Natural killer cell (primary cell): Measurements from ENCODE around the gene VGF. TPM values are rescaled to one million over a fixed set of nuclear protein-coding genes. Genes with fewer than 3 reads are reported as not detected.
A peak's percentile ranks its signal among the peaks of the same experiment; 100 is the strongest.

Experiments
- ATAC-seq, 3 donors: fragments of 150-1000 bp in 2 of 3; fragments of 200-7000 bp in 1 of 3; cut with Tn5 transposase; 1 replicate in 1 of 3; 2 replicates in 2 of 3; pipeline ENCODE4 v1.10.0; 2021; ENCODE audit warnings: mild to moderate bottlenecking in 2 of 3, moderate library complexity in 2 of 3
- DNase-seq, 2 donors: peaks; one replicate each; pipeline versions ENCODE4 v3.0.0 to v3.0.0-alpha.2; 2013 to 2021; ENCODE audit warnings: mixed read lengths in 1 of 2
- H3K27ac ChIP-seq: one replicate; pipeline ENCODE4 v1.5.1; 2013; ENCODE audit warnings: mild to moderate bottlenecking, low read length
- H3K27me3 ChIP-seq: one replicate; pipeline ENCODE4 v1.6.1; 2013; ENCODE audit warnings: low read length; ENCODE audit not compliant: control insufficient read depth, insufficient read depth
- H3K36me3 ChIP-seq: one replicate; pipeline ENCODE4 v1.6.1; 2013; ENCODE audit warnings: low read length; ENCODE audit not compliant: control insufficient read depth, insufficient read depth
- H3K4me1 ChIP-seq: one replicate; pipeline ENCODE4 v1.6.1; 2013; ENCODE audit warnings: low read length; ENCODE audit not compliant: control insufficient read depth, insufficient read depth
- H3K4me3 ChIP-seq: one replicate; pipeline ENCODE4 v1.5.1; 2013; ENCODE audit warnings: low read length
- H3K9me3 ChIP-seq: one replicate; pipeline ENCODE4 v1.6.1; 2013; ENCODE audit warnings: low read length; ENCODE audit not compliant: control insufficient read depth, insufficient read depth
- H3K27ac Mint-ChIP-seq, 2 donors: one replicate each; pipeline ENCODE4 v1.8.0; 2022; ENCODE audit warnings: mild to moderate bottlenecking in 2 of 2, mixed read lengths in 2 of 2, moderate library complexity in 1 of 2
- H3K27me3 Mint-ChIP-seq, 2 donors: one replicate each; pipeline ENCODE4 v1.8.0; 2022; ENCODE audit warnings: low read depth in 2 of 2, mixed read lengths in 2 of 2
- H3K36me3 Mint-ChIP-seq: one replicate; pipeline ENCODE4 v1.8.0; 2022; ENCODE audit warnings: mixed read lengths
- H3K4me1 Mint-ChIP-seq, 2 donors: one replicate each; pipeline ENCODE4 v1.8.0; 2022; ENCODE audit warnings: mixed read lengths in 2 of 2
- H3K4me3 Mint-ChIP-seq: one replicate; pipeline ENCODE4 v1.8.0; 2022; ENCODE audit warnings: mild to moderate bottlenecking, moderate library complexity, mixed read lengths
- H3K9me3 Mint-ChIP-seq, 2 donors: one replicate each; pipeline ENCODE4 v1.8.0; 2022; ENCODE audit warnings: mixed read lengths in 2 of 2
- CTCF ChIP-seq: fragments of 200-600 bp; IDR thresholded peaks from one replicate; pipeline ENCODE4 v1.8.0; 2022; ENCODE audit warnings: antibody characterized with exemption
- WGBS: methylation state at CpG from one replicate; pipeline ENCODE4 v1.1.7; 2013; ENCODE audit warnings: missing lambda C conversion rate; ENCODE audit not compliant: insufficient coverage; 5-methylcytosine and 5-hydroxymethylcytosine counted together
- intact Hi-C: fragments of 100-400 bp; cut with micrococcal nuclease; formaldehyde crosslinking; loops from one replicate; pipeline ENCODE4 v1.14.2; 2022
- total RNA-seq, 4 donors: library from RNA; stranded (reverse); fragments of 120-200 nt in 1 of 4; gene quantifications; one replicate each; pipeline versions ENCODE4 v1.2.3 to v1.2.4, GENCODE V29; 2013 to 2022

VGF gene
- total RNA-seq, 3 donors from 2014 or later (not counting 1 experiment from before 2014, with no cell fraction given), result not detected

GRCh38 chr7:101160910-101161309 lies 4.5 kb downstream of the VGF start:
- Histone ChIP-seq H3K4me1 (peaks cover 30% of the 10 kb centered on the region), H3K9me3 (peaks cover 4% of the 10 kb centered on the region), H3K4me3 (no peak overlapping the region), H3K27ac (no peak overlapping the region), H3K27me3 (peaks cover 26% of the 10 kb centered on the region), H3K36me3 (no peaks in the 10 kb centered on the region)
- DNase-seq (no peak), ATAC-seq (no peak)
- TF ChIP-seq CTCF, result no peak
- Mint-ChIP-seq H3K4me1 (peaks cover 9 to 18% of the 10 kb centered on the region in 2 donors), H3K4me3 (no peak overlapping the region), H3K27ac (no peak overlapping the region), H3K27me3 (peaks cover 7 to 16% of the 10 kb centered on the region in 2 donors), H3K9me3 (no peaks in the 10 kb centered on the region), H3K36me3 (no peaks in the 10 kb centered on the region)
- intact Hi-C loops, result no loop called here

- WGBS, result 84% methylated on average over 30 of the region's 31 CpGs
- intact Hi-C loops, result no loop called here
- Mint-ChIP-seq H3K4me3 (no peak overlapping the region), H3K9me3 (no peaks in the 10 kb centered on the region), H3K27ac (no peak overlapping the region), H3K36me3 (no peaks in the 10 kb centered on the region), H3K4me1 (peaks cover under 1 to 12% of the 10 kb centered on the region in 2 donors), H3K27me3 (peaks cover 0 to 11% of the 10 kb centered on the region in 2 donors)
- TF ChIP-seq CTCF, result no peak
- Histone ChIP-seq H3K9me3 (no peaks in the 10 kb centered on the region), H3K27ac (no peak overlapping the region), H3K4me3 (no peak overlapping the region), H3K27me3 (peaks cover 19% of the 10 kb centered on the region), H3K4me1 (peaks cover 25% of the 10 kb centered on the region), H3K36me3 (no peaks in the 10 kb centered on the region)
- ATAC-seq (no peak), DNase-seq (no peak)
Observed at GRCh38 chr7:101159696-101160674, 5.4 kb downstream of the VGF start.

GRCh38 chr7:101156866-101157589 lies 8.3 kb downstream of the VGF start:
- H3K27me3 ChIP-seq, result peaks cover 2% of the 10 kb centered on the region
- no peaks in the 10 kb centered on the region for H3K9me3 ChIP-seq
- H3K4me3 ChIP-seq, result no peak overlapping the region
- Mint-ChIP-seq H3K4me3 (peak overlapping the region; percentile 13), H3K9me3 (no peaks in the 10 kb centered on the region), H3K36me3 (no peaks in the 10 kb centered on the region), H3K4me1 (peaks cover 6 to 11% of the 10 kb centered on the region in 2 donors), H3K27ac (no peak overlapping the region), H3K27me3 (peaks cover 0 to 9% of the 10 kb centered on the region in 2 donors)
- no peak for TF ChIP-seq CTCF
- ATAC-seq (no peak), DNase-seq (no peak)
- intact Hi-C loops, result no loop called here
- H3K27ac ChIP-seq, result no peak overlapping the region
- H3K4me1 ChIP-seq, result peaks cover 18% of the 10 kb centered on the region
- H3K36me3 ChIP-seq, result no peaks in the 10 kb centered on the region
- WGBS, result 94% methylated on average over 14 of the region's 14 CpGs
